ENCODE results near the gene PRKN. TPM values are rescaled to one million over a fixed set of nuclear protein-coding genes. Genes with fewer than 3 reads are reported as not detected.

The PRKN gene
- total RNA-seq, 1 experiment from 2014 or later, result not detected

GRCh38 chr6:161429921-161430490 lies 1297.6 kb downstream of the PRKN start:
- POLR2A ChIA-PET (ENCODE audit: unreplicated experiment), result no interaction called here
- BruUV-seq (replicated peaks), result no TSS peak

GRCh38 chr6:161424421-161424820 lies 1303.1 kb downstream of the PRKN start:
- no peak overlapping the region for H3K27ac ChIP-seq
- H3K4me1 ChIP-seq (replicated peaks; ENCODE audit: insufficient read depth), result no peaks in the 10 kb centered on the region
- H4K20me1 ChIP-seq (ENCODE audit: insufficient read depth), result no peaks in the 10 kb centered on the region
- H2AFZ ChIP-seq, result no peak overlapping the region
- H3K4me3 ChIP-seq, result no peak overlapping the region
- DNase-seq, result no peak
- no peaks in the 10 kb centered on the region for H3K9me2 ChIP-seq (ENCODE audit: insufficient read depth)
- no peaks in the 10 kb centered on the region for H3K36me3 ChIP-seq (ENCODE audit: low read depth)
- no peaks in the 10 kb centered on the region for H3K79me2 ChIP-seq (ENCODE audit: low read depth)
- BruUV-seq (replicated peaks), result no TSS peak
- no peaks in the 10 kb centered on the region for H3F3A ChIP-seq (ENCODE audit: insufficient read depth, low read depth)
- POLR2A ChIA-PET (ENCODE audit: unreplicated experiment), result no interaction called here
- TF ChIP-seq, protein P1, sequence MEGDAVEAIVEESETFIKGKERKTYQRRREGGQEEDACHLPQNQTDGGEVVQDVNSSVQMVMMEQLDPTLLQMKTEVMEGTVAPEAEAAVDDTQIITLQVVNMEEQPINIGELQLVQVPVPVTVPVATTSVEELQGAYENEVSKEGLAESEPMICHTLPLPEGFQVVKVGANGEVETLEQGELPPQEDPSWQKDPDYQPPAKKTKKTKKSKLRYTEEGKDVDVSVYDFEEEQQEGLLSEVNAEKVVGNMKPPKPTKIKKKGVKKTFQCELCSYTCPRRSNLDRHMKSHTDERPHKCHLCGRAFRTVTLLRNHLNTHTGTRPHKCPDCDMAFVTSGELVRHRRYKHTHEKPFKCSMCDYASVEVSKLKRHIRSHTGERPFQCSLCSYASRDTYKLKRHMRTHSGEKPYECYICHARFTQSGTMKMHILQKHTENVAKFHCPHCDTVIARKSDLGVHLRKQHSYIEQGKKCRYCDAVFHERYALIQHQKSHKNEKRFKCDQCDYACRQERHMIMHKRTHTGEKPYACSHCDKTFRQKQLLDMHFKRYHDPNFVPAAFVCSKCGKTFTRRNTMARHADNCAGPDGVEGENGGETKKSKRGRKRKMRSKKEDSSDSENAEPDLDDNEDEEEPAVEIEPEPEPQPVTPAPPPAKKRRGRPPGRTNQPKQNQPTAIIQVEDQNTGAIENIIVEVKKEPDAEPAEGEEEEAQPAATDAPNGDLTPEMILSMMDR (conservative IDR thresholded peaks at IDR 0.05), result no peak
- no peak for TF ChIP-seq EZH2 (IDR thresholded peaks at IDR 0.05; ENCODE audit: low read depth)
- H3K27me3 ChIP-seq (ENCODE audit: insufficient read depth, low read depth), result 0 out of 2 replicates have a peak, but pooled peaks cover 6% of the 10 kb centered on the region
- CTCF ChIA-PET, result no interaction called here
- no peak overlapping the region for H3K4me2 ChIP-seq
- intact Hi-C loops (cut with micrococcal nuclease; ENCODE audit: unreplicated experiment), result no loop called here
- H3K9me3 ChIP-seq (ENCODE audit: insufficient read depth, low read depth), result no peaks in the 10 kb centered on the region

More at GRCh38 chr6:161429921-161430490, 1297.6 kb downstream of the PRKN start:
- H3K36me3 ChIP-seq (ENCODE audit: low read depth), result no peaks in the 10 kb centered on the region
- no peak overlapping the region for H2AFZ ChIP-seq
- H3K4me3 ChIP-seq, result no peak overlapping the region
- no peaks in the 10 kb centered on the region for H4K20me1 ChIP-seq (ENCODE audit: insufficient read depth)
- no peak overlapping the region for H3K27ac ChIP-seq
- intact Hi-C loops (cut with micrococcal nuclease; ENCODE audit: unreplicated experiment), result no loop called here
- DNase-seq, result no peak
- TF ChIP-seq, protein P1 (conservative IDR thresholded peaks at IDR 0.05), result 0 out of 2 replicates have a peak, but pooled peaks have one; percentile 23
- TF ChIP-seq EZH2 (IDR thresholded peaks at IDR 0.05; ENCODE audit: low read depth), result no peak
- no peaks in the 10 kb centered on the region for H3K9me3 ChIP-seq (ENCODE audit: insufficient read depth, low read depth)
- CTCF ChIA-PET, result no interaction called here
- H3K4me1 ChIP-seq (replicated peaks; ENCODE audit: insufficient read depth), result no peaks in the 10 kb centered on the region
- H3F3A ChIP-seq (ENCODE audit: insufficient read depth, low read depth), result no peaks in the 10 kb centered on the region
- H3K9me2 ChIP-seq (ENCODE audit: insufficient read depth), result no peaks in the 10 kb centered on the region
- no peaks in the 10 kb centered on the region for H3K79me2 ChIP-seq (ENCODE audit: low read depth)
- peaks cover 8% of the 10 kb centered on the region; the same call in 1 of the 2 replicates for H3K27me3 ChIP-seq (ENCODE audit: insufficient read depth, low read depth)
- no peak overlapping the region for H3K4me2 ChIP-seq

DNA sequence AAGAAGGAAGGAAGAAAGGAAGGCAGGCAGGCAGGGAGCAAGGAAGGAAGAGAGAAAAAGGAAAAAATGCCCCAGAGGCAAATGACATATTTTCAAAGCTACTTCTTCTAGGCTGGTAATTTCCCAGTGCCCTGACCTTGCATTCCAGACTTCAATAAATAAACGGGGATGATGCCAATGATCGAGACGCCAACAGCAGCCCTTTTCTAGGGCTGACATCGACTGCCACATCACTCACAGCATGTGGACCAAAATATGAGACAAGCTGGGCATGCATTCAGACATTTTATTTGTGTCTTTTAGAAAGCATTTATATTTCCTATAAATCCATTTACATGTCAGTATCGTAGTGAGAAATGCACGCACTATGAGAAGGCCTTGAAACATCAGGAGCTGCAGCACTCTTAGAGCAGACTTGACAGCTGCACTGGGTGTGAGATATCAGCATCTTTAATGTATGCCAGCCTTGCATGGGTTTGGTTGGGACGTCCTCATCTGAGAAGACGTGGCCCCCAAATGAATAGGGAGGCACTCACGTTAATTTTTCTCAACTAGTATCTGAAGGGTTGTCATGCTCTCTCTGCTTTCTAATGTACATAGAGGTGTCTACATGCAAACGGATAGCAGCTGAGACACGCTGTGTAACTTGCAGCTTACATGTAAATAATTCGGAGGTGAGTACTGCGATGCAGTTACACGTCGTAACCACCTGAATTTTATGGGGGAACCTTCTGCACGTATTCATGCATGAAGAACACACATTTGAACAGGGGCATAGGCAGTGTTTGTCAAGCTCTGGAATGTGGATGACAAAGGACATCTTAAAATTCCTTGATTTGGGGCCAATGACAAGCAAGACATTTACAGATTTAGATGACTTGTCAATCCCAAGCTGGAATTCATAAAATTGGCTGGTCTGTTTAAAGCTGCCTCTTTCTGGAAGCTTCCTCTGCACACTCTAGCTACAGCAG lies 1304.6 kb downstream of the PRKN start:
- no peak overlapping the region for H2AFZ ChIP-seq
- BruUV-seq (replicated peaks), result no TSS peak

More for the DNA sequence above, 1304.6 kb downstream of the PRKN start:
- Histone ChIP-seq H3K4me2 (no peak overlapping the region), H3K27ac (no peak overlapping the region), H3K9me3 (ENCODE audit: insufficient read depth, low read depth) (no peaks in the 10 kb centered on the region), H3K4me3 (no peak overlapping the region), H3K4me1 (replicated peaks; ENCODE audit: insufficient read depth) (no peaks in the 10 kb centered on the region), H3K79me2 (ENCODE audit: low read depth) (no peaks in the 10 kb centered on the region), H3K27me3 (ENCODE audit: insufficient read depth, low read depth) (0 out of 2 replicates have a peak, but pooled peaks cover 16% of the 10 kb centered on the region), H3K36me3 (ENCODE audit: low read depth) (no peaks in the 10 kb centered on the region), H4K20me1 (ENCODE audit: insufficient read depth) (no peaks in the 10 kb centered on the region), H3K9me2 (ENCODE audit: insufficient read depth) (no peaks in the 10 kb centered on the region), H3F3A (ENCODE audit: insufficient read depth, low read depth) (no peaks in the 10 kb centered on the region)
- ChIA-PET CTCF (no interaction called here), POLR2A (ENCODE audit: unreplicated experiment) (no interaction called here)
- intact Hi-C loops (cut with micrococcal nuclease; ENCODE audit: unreplicated experiment), result no loop called here
- TF ChIP-seq EZH2 (IDR thresholded peaks at IDR 0.05; ENCODE audit: low read depth), result no peak
- TF ChIP-seq, protein P1 (conservative IDR thresholded peaks at IDR 0.05), result no peak
- DNase-seq, result no peak
